Measurements from ENCODE around the gene USP46. TPM values are rescaled to one million over a fixed set of nuclear protein-coding genes. Genes with fewer than 3 reads are reported as not detected.

Gene USP46
- total RNA-seq, 4 donors from 2014 or later: 7.4 to 19.8 (median 9.4) TPM

GRCh38 chr4:52657292-52657617 lies 1.8 kb downstream of the USP46 start:
- H3K4me3 ChIP-seq: no peak overlapping the region
- TF ChIP-seq CTCF (IDR thresholded peaks at IDR 0.05) (no peak), POLR2A (IDR thresholded peaks at IDR 0.05) (no peak)
- H3K27ac ChIP-seq: no peak overlapping the region

GRCh38 chr4:52655506-52655905 lies 3.6 kb downstream of the USP46 start:
- H3K27ac ChIP-seq: no peak overlapping the region

More at GRCh38 chr4:52657292-52657617, 1.8 kb downstream of the USP46 start:
- no peak for DNase-seq
- Histone ChIP-seq H3K36me3 (no peaks in the 10 kb centered on the region), H3K27me3 (no peaks in the 10 kb centered on the region), H3K4me1 (peaks cover 0 to 15% (median 1%) of the 10 kb centered on the region in 4 donors), H3K9me3 (no peaks in the 10 kb centered on the region)

GRCh38 chr4:52651996-52652672 lies 7.0 kb downstream of the USP46 start:
- TF ChIP-seq POLR2A (IDR thresholded peaks at IDR 0.05) (no peak), CTCF (IDR thresholded peaks at IDR 0.05) (no peak)
- no peaks in the 10 kb centered on the region for H3K4me1 ChIP-seq
- H3K36me3 ChIP-seq: no peaks in the 10 kb centered on the region

More at GRCh38 chr4:52655506-52655905, 3.6 kb downstream of the USP46 start:
- no peaks in the 10 kb centered on the region for H3K27me3 ChIP-seq
- no peaks in the 10 kb centered on the region for H3K36me3 ChIP-seq
- TF ChIP-seq CTCF (IDR thresholded peaks at IDR 0.05) (no peak), POLR2A (IDR thresholded peaks at IDR 0.05) (no peak)
- DNase-seq: no peak
- H3K4me1 ChIP-seq: peaks cover 0 to 12% (median 0%) of the 10 kb centered on the region in 4 donors
- no peaks in the 10 kb centered on the region for H3K9me3 ChIP-seq
- H3K4me3 ChIP-seq: no peak overlapping the region

GRCh38 chr4:52648836-52649235 lies 10.3 kb downstream of the USP46 start:
- Histone ChIP-seq H3K27ac (no peak overlapping the region), H3K36me3 (no peaks in the 10 kb centered on the region), H3K4me1 (peaks cover 0 to 2% (median 0%) of the 10 kb centered on the region in 4 donors), H3K4me3 (no peak overlapping the region), H3K9me3 (no peaks in the 10 kb centered on the region), H3K27me3 (no peaks in the 10 kb centered on the region)
- no peak for DNase-seq
- TF ChIP-seq CTCF (IDR thresholded peaks at IDR 0.05) (no peak), POLR2A (IDR thresholded peaks at IDR 0.05) (no peak)

More at GRCh38 chr4:52651996-52652672, 7.0 kb downstream of the USP46 start:
- no peak overlapping the region for H3K4me3 ChIP-seq
- H3K9me3 ChIP-seq: no peaks in the 10 kb centered on the region
- no peak for DNase-seq
- no peak overlapping the region for H3K27ac ChIP-seq
- H3K27me3 ChIP-seq: no peaks in the 10 kb centered on the region

GRCh38 chr4:52646741-52647140 lies 12.4 kb downstream of the USP46 start:
- Histone ChIP-seq H3K36me3 (no peaks in the 10 kb centered on the region), H3K27ac (no peak overlapping the region), H3K9me3 (no peaks in the 10 kb centered on the region), H3K27me3 (no peaks in the 10 kb centered on the region), H3K4me1 (peaks cover 0 to 7% (median 0%) of the 10 kb centered on the region in 4 donors), H3K4me3 (no peak overlapping the region)
- TF ChIP-seq POLR2A (IDR thresholded peaks at IDR 0.05): no peak
- no peak for DNase-seq

- Histone ChIP-seq H3K9me3 (no peaks in the 10 kb centered on the region), H3K27me3 (no peaks in the 10 kb centered on the region), H3K4me3 (no peak overlapping the region), H3K27ac (no peak overlapping the region), H3K36me3 (no peaks in the 10 kb centered on the region), H3K4me1 (peaks cover 0 to 10% (median 0%) of the 10 kb centered on the region in 4 donors)
- no peak for DNase-seq
- no peak for TF ChIP-seq CTCF (IDR thresholded peaks at IDR 0.05)
- TF ChIP-seq POLR2A (IDR thresholded peaks at IDR 0.05): no peak
Measured at GRCh38 chr4:52646096-52646495, 13.0 kb downstream of the USP46 start.

Data from Peyer's patch (tissue), 4 donors.